ENCODE data around the gene MRPL55. TPM values are rescaled to one million over a fixed set of nuclear protein-coding genes. Genes with fewer than 3 reads are reported as not detected.

The MRPL55 gene
- total and polyA plus RNA-seq, 4 donors: 37.2 to 90.4 (median 71.0) TPM

DNA sequence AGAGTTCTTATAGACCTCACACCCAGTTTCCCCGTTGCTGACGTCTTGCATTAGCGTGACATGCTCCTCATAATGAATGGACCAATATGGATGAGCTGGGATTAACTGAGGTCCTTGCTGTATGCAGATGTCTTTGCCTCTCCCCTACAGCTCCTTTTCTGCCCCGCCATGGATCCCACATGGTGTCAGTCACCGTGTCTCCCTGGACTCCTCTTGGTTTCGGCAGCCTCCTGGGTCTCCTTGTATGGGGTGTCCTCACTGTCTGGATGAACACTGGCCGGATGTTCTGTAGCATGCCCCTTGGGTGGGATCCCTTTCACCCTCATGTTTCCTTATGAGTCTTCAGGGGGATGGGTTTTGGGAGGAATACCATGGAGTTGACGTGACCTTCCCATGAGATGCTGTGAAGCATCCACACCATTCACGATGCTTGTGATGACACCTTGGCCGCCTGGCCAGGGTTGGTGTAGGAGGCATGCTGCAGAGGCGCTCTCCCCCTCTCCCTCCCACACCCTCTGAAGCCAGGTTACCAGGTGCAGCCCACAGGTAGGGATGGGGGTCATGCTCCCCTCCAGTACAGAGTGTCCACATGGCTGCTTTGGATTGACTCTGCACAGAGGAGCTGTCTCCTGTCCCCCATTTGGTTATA lies 45.0 kb upstream of the MRPL55 start:
- Histone ChIP-seq H3K36me3 (ENCODE audit: control insufficient read depth, insufficient read depth, low read length) (peaks cover 45% of the 10 kb centered on the region), H3K27ac (ENCODE audit: low read depth, low read length) (no peak overlapping the region), H3K4me1 (ENCODE audit: control insufficient read depth, insufficient read depth, low read length) (peaks cover 32% of the 10 kb centered on the region), H3K9me3 (ENCODE audit: control insufficient read depth, insufficient read depth, low read length) (no peaks in the 10 kb centered on the region), H3K4me3 (ENCODE audit: low read depth, low read length) (no peak overlapping the region), H3K27me3 (ENCODE audit: control insufficient read depth, insufficient read depth, low read length) (peaks cover 22% of the 10 kb centered on the region)
- WGBS (ENCODE audit: insufficient coverage): no CpG with 5 or more reads among the region's 11 CpGs
- no peak for DNase-seq (ENCODE audit: low read depth in 4 of 6, low spot score in 6 of 6)

DNA sequence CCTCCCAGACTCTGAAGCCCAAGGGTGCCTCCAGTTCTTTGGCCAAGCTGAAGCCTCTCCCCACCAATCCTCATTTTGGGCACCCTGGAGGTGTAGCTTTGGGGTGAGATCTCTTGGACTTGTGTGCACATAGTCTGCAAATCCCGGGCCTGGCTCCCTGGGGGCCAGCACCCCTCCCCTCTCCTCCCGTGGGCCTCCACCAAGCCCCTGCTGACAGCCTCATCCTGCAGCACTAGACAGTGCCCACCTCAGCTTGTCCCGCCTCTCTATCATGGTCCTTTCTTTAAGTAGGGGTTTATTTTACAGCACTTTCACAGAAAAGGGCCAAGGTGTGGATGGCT lies 43.8 kb upstream of the MRPL55 start:
- Histone ChIP-seq H3K27me3 (ENCODE audit: control insufficient read depth, insufficient read depth, low read length) (peaks cover 13% of the 10 kb centered on the region), H3K36me3 (ENCODE audit: control insufficient read depth, insufficient read depth, low read length) (peaks cover 58% of the 10 kb centered on the region), H3K4me1 (ENCODE audit: control insufficient read depth, insufficient read depth, low read length) (peaks cover 42% of the 10 kb centered on the region), H3K9me3 (ENCODE audit: control insufficient read depth, insufficient read depth, low read length) (no peaks in the 10 kb centered on the region), H3K4me3 (ENCODE audit: low read depth, low read length) (no peak overlapping the region), H3K27ac (ENCODE audit: low read depth, low read length) (no peak overlapping the region)
- no peak for DNase-seq (ENCODE audit: low read depth in 4 of 6, low spot score in 6 of 6)
- WGBS (ENCODE audit: insufficient coverage): 20% methylated on average over 1 of the region's 3 CpGs

DNA sequence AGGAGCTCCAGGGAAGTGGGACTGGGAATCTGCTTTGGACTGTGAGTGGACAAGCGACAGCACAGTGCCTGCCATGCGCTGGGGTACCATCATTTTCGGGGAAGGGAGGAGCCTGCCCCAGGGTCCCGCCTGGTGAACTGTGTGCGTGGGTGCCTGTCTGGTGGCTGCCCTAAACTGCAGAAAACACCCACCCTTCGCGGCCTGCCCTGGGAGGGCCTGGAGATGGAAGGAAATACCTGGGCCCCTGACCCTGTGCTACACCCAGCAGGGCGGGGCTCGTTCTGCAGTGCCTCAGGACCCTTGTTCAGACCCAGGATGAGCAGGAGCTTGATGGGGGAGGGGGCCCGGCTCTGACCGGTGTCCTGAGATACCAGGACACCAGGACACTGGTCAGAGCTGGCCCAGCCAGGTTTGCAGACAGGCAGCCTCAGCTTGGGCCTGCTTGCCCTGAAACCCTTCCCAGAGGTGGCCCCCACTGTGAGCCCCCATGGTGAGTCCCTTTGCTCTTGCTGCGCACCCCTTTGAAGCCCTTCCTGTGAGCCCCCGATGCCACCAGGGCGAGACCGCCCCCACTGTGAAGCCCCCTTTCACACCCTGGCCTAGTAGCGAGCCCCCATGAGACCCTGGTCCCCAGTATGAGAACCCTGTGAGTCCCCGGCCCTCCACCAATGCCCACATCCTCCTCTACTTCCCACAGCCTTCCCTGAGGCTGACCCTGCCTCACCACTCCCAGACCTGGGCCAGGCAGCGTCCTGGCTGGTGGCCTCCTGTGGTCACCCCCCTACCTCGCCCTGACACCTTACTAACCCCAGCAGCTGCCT lies 43.2 kb upstream of the MRPL55 start:
- DNase-seq (ENCODE audit: low read depth in 4 of 6, low spot score in 6 of 6): no peak
- Histone ChIP-seq H3K4me1 (ENCODE audit: control insufficient read depth, insufficient read depth, low read length) (peaks cover 43% of the 10 kb centered on the region), H3K27ac (ENCODE audit: low read depth, low read length) (no peak overlapping the region), H3K9me3 (ENCODE audit: control insufficient read depth, insufficient read depth, low read length) (no peaks in the 10 kb centered on the region), H3K36me3 (ENCODE audit: control insufficient read depth, insufficient read depth, low read length) (peaks cover 63% of the 10 kb centered on the region), H3K27me3 (ENCODE audit: control insufficient read depth, insufficient read depth, low read length) (peaks cover 9% of the 10 kb centered on the region), H3K4me3 (ENCODE audit: low read depth, low read length) (no peak overlapping the region)
- WGBS (ENCODE audit: insufficient coverage): 86% methylated on average over 17 of the region's 19 CpGs

DNA sequence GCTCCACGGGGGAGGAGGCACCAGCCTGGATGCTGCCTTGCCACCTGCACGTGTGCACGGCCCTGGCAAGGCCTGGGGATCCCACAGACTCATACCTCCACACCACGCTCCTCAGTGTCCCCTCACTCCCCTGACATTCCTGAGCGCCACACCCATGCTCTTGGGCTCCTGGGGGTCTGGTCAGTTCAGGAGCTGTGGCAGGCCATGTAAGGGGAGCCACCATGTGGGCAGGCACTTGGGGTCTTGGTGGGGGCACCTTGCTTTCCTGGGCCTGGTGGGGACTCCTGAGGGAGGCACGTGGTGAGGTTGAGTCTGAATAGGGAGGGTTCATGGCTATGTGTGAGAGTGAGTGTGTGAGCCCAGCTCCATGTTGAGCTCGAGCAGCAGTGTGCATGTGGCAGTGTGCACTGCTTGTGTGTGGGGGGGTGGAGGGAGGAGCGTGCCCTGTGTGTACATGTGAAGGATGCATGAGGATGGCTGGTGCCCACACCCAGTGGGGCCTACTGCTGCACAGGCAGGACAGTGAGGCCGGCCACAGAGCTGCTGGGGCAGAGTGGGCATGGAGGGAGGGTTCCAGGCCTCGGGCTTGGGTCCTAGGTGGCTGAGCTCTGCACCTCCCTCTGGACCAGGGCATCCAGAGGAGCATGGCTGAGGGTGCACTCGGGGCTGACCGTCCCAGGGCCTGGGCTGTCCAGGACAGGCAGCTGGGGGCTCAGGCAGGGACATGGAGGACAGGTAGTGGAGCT lies 42.3 kb upstream of the MRPL55 start:
- Histone ChIP-seq H3K36me3 (ENCODE audit: control insufficient read depth, insufficient read depth, low read length) (peaks cover 69% of the 10 kb centered on the region), H3K27ac (ENCODE audit: low read depth, low read length) (no peak overlapping the region), H3K4me1 (ENCODE audit: control insufficient read depth, insufficient read depth, low read length) (peaks cover 43% of the 10 kb centered on the region), H3K4me3 (ENCODE audit: low read depth, low read length) (no peak overlapping the region), H3K9me3 (ENCODE audit: control insufficient read depth, insufficient read depth, low read length) (no peaks in the 10 kb centered on the region), H3K27me3 (ENCODE audit: control insufficient read depth, insufficient read depth, low read length) (no peaks in the 10 kb centered on the region)
- DNase-seq (ENCODE audit: low read depth in 4 of 6, low spot score in 6 of 6): no peak
- WGBS (ENCODE audit: insufficient coverage): 85% methylated on average over 9 of the region's 12 CpGs

DNA sequence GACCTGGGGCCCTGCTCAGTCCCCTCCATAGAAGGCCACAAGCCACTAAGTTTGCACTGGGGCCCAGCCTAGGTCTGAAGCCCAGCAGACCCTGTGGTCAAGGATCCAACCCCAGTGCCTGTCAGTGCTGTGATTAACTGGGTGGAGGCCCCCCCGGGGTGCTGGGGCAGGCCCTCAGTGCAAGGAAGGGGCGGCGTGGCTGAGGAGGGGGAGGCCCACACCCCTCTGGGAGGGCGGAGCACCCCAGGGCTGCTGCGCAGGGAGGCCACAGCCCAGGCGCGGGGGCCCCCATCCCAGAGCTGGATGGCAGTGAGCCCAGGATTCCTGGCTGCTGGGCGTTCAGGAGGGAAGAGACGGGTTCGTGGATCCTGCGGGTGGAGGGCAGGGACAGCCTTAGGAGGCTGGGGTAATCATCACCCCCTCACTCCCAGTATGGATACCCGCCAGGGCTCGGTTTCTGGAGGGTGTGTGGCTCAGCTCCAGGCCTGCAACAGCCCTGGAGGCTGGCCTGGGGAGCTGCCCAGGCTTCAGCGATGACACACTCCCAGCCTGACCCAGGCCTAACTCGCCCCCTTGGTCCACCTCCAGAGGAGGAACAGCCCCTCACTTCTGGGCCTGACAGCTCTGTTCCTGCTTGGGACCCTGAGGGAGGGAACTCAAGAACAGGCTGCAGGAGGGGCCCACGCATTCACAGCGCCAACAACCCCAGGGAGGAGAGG lies 41.5 kb upstream of the MRPL55 start:
- Histone ChIP-seq H3K36me3 (ENCODE audit: control insufficient read depth, insufficient read depth, low read length) (peaks cover 76% of the 10 kb centered on the region), H3K9me3 (ENCODE audit: control insufficient read depth, insufficient read depth, low read length) (no peaks in the 10 kb centered on the region), H3K4me1 (ENCODE audit: control insufficient read depth, insufficient read depth, low read length) (peaks cover 43% of the 10 kb centered on the region), H3K4me3 (ENCODE audit: low read depth, low read length) (no peak overlapping the region), H3K27me3 (ENCODE audit: control insufficient read depth, insufficient read depth, low read length) (no peaks in the 10 kb centered on the region), H3K27ac (ENCODE audit: low read depth, low read length) (peak overlapping the region; percentile 40)
- peak in 1 of 6 donors; percentile 57 for DNase-seq (ENCODE audit: low read depth in 4 of 6, low spot score in 6 of 6)
- WGBS (ENCODE audit: insufficient coverage): 62% methylated on average over 13 of the region's 17 CpGs

DNA sequence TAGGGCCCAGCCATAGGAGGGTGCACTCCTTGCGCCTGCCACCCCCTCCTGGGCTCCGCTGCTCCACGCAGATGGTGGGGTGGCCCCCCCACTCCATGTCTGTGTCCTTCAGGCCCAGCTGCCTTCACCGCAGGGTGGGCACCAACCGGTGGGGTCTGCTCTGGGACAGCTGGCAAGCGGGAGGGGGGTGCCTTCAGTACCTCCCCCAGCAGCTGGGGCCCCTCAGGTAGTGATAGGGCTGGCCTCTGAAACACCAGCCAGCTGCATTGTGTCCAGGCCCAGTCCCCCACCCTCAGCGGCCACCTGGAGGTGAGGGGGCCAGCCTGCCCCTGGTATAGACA lies 41.0 kb upstream of the MRPL55 start:
- DNase-seq (ENCODE audit: low read depth in 4 of 6, low spot score in 6 of 6): no peak
- Histone ChIP-seq H3K4me1 (ENCODE audit: control insufficient read depth, insufficient read depth, low read length) (peaks cover 41% of the 10 kb centered on the region), H3K36me3 (ENCODE audit: control insufficient read depth, insufficient read depth, low read length) (peaks cover 80% of the 10 kb centered on the region), H3K27me3 (ENCODE audit: control insufficient read depth, insufficient read depth, low read length) (no peaks in the 10 kb centered on the region), H3K4me3 (ENCODE audit: low read depth, low read length) (no peak overlapping the region), H3K9me3 (ENCODE audit: control insufficient read depth, insufficient read depth, low read length) (no peaks in the 10 kb centered on the region), H3K27ac (ENCODE audit: low read depth, low read length) (peak overlapping the region; percentile 40)
- 69% methylated on average over 7 of the region's 7 CpGs for WGBS (ENCODE audit: insufficient coverage)

DNA sequence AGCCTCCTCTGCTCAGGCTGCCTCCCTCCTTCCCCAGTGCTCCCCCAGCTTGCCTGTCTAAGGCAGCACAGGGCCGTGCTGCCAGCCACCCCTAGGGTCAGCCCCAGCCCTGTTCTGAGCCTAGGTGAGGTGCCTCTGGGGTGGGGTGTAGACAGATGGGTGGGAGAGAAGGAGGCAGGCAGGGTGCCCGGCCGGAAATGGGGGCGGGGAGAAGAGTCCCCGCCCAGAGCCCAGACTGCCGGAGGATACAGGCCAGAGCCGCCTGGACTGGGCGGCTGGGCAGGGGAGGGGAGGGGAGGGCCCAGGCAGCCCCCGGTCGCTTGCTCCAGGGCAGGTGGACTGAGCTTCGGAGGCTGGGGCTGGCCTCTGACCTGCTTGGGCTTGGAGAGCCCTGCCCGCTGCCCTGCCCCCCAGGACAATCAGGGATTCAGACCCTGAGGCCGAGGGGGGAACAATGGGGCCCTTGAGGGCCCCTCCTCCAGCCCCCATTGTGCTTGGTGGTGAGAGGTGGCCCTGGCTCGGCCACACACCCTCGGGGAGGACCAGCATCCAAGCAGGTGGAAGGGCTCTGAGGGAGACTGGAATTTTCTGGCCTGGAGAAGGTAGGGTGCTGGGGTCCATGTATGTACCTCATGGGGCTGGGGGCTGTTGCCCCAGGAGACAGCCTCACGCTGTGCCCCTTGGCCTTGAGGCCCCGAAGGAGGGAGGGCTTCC lies 40.5 kb upstream of the MRPL55 start, which contains the start of gene GJC2:
Gene GJC2 (plus strand): TSS at position 525 of the 714 bp plus-strand sequence. CDS start 7,829 bp downstream, outside the sequence.
- H3K36me3 ChIP-seq (ENCODE audit: control insufficient read depth, insufficient read depth, low read length): peaks cover 83% of the 10 kb centered on the region
- H3K4me1 ChIP-seq (ENCODE audit: control insufficient read depth, insufficient read depth, low read length): peaks cover 39% of the 10 kb centered on the region
- no peak for DNase-seq (ENCODE audit: low read depth in 4 of 6, low spot score in 6 of 6)
- peak within 1 kb of the TSS; percentile 40 for H3K27ac ChIP-seq (ENCODE audit: low read depth, low read length)
- no peaks in the 10 kb centered on the region for H3K27me3 ChIP-seq (ENCODE audit: control insufficient read depth, insufficient read depth, low read length)
- WGBS (ENCODE audit: insufficient coverage): 50% methylated on average over 16 of the region's 17 CpGs
- H3K9me3 ChIP-seq (ENCODE audit: control insufficient read depth, insufficient read depth, low read length): no peaks in the 10 kb centered on the region
- H3K4me3 ChIP-seq (ENCODE audit: low read depth, low read length): no peak within 1 kb of the TSS

DNA sequence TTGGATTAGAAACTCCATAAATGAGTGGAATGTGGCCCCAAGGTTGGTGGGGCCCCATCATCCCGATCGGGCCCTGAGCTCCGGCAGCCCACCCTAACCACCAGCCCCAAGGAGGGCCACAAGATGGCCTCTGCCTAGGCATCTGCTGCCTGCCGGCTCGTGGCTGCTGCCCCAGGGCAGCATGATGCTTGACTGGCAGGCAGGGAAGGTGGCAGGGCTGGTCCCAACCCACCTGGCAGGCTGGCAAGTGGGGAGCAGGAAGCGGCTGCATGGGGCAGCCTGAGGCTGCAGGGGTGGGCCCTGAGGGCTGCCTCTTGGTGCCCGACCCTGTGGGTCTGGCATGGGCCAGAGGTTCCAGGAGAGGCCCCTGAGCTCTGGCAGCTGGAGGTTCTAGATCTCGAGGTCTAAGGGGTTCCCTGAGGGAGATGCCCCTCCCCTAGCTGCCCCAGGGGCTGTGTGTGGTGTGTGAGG lies 39.9 kb upstream of the MRPL55 start:
- peaks cover 88% of the 10 kb centered on the region for H3K36me3 ChIP-seq (ENCODE audit: control insufficient read depth, insufficient read depth, low read length)
- no peaks in the 10 kb centered on the region for H3K9me3 ChIP-seq (ENCODE audit: control insufficient read depth, insufficient read depth, low read length)
- peaks cover 41% of the 10 kb centered on the region for H3K4me1 ChIP-seq (ENCODE audit: control insufficient read depth, insufficient read depth, low read length)
- WGBS (ENCODE audit: insufficient coverage): 83% methylated on average over 7 of the region's 8 CpGs
- H3K27ac ChIP-seq (ENCODE audit: low read depth, low read length): peak overlapping the region; percentile 40
- no peaks in the 10 kb centered on the region for H3K27me3 ChIP-seq (ENCODE audit: control insufficient read depth, insufficient read depth, low read length)
- H3K4me3 ChIP-seq (ENCODE audit: low read depth, low read length): no peak overlapping the region
- no peak for DNase-seq (ENCODE audit: low read depth in 4 of 6, low spot score in 6 of 6)

All from spinal cord (tissue), 10 donors.